PC-3 (cell line): ENCODE results near the gene VPS26C. TPM values are rescaled to one million over a fixed set of nuclear protein-coding genes. Genes with fewer than 3 reads are reported as not detected.

Experiments used
- ATAC-seq: fragments of 200-7000 bp; cut with Tn5 transposase; 2 replicates; pipeline ENCODE4 v1.9.1; 2020; ENCODE audit warnings: mild to moderate bottlenecking, moderate library complexity
- BruUV-seq: library from RNA; stranded (reverse); fragments of 400-500 nt; replicated peaks from 2 replicates; lab custom pipeline; 2021; lab: Mats Ljungman, UMichigan
- CTCF ChIA-PET: fragments of 300-600 bp; sonication (Branson Sonifier 250); formaldehyde crosslinking; loops from one replicate; lab custom pipeline; 2022; ENCODE audit warnings: antibody characterized with exemption; lab: Charles Lee
- POLR2A ChIA-PET: fragments of 300-600 bp; sonication (Branson Sonifier 250); formaldehyde crosslinking; loops from one replicate; lab custom pipeline; 2022; ENCODE audit warnings: antibody characterized with exemption; ENCODE audit not compliant: unreplicated experiment; lab: Charles Lee
- DNase-seq: peaks from one replicate; pipeline ENCODE4 v3.0.0-alpha.2; 2015
- H2AFZ ChIP-seq: fragments of 300-600 bp; sonication (generic); 2 replicates; pipeline ENCODE4 v1.6.0; 2016; ENCODE audit warnings: antibody characterized with exemption, low read length
- H3F3A ChIP-seq: fragments of 300-600 bp; sonication (generic); one replicate; pipeline ENCODE4 v1.6.0; 2017; ENCODE audit warnings: antibody characterized with exemption, low read length, control low read depth, mild to moderate bottlenecking; ENCODE audit not compliant: unreplicated experiment
- H3K27ac ChIP-seq: fragments of 300-600 bp; sonication (generic); 2 replicates; pipeline ENCODE4 v1.5.1; 2016; ENCODE audit warnings: mild to moderate bottlenecking, low read length
- H3K27me3 ChIP-seq: fragments of 300-600 bp; sonication (generic); 2 replicates; pipeline ENCODE4 v1.6.1; 2016; ENCODE audit warnings: low read length, mixed read lengths
- H3K36me3 ChIP-seq: fragments of 300-600 bp; sonication (generic); 2 replicates; pipeline ENCODE4 v1.6.1; 2016; ENCODE audit warnings: low read depth, mixed run types, low read length, mixed read lengths
- H3K4me1 ChIP-seq: fragments of 300-600 bp; sonication (generic); 2 replicates; pipeline ENCODE4 v1.5.1; 2016; ENCODE audit warnings: low read length; ENCODE audit not compliant: insufficient read depth
- H3K4me2 ChIP-seq: fragments of 300-600 bp; sonication (generic); 2 replicates; pipeline ENCODE4 v1.6.0; 2016; ENCODE audit warnings: low read length
- H3K4me3 ChIP-seq: fragments of 300-600 bp; sonication (generic); 2 replicates; pipeline ENCODE4 v1.5.1; 2016; ENCODE audit warnings: mild to moderate bottlenecking, low read length, mixed read lengths
- H3K79me2 ChIP-seq: fragments of 300-600 bp; sonication (generic); 2 replicates; pipeline ENCODE4 v1.6.1; 2017; ENCODE audit warnings: low read length, mixed read lengths
- H3K9ac ChIP-seq: fragments of 300-600 bp; sonication (generic); 2 replicates; pipeline ENCODE4 v1.6.0; 2016; ENCODE audit warnings: mild to moderate bottlenecking, low read length
- H3K9me2 ChIP-seq: fragments of 300-600 bp; sonication (generic); replicated peaks from 2 replicates; pipeline ENCODE4 v1.6.1; 2016; ENCODE audit warnings: mixed run types, low read length, mixed read lengths
- H3K9me3 ChIP-seq: fragments of 300-600 bp; sonication (generic); 2 replicates; pipeline ENCODE4 v1.6.1; 2016; ENCODE audit warnings: low read length, mixed read lengths
- H4K20me1 ChIP-seq: fragments of 300-600 bp; sonication (generic); 2 replicates; pipeline ENCODE4 v1.6.1; 2016; ENCODE audit warnings: low read length, mixed read lengths
- EZH2 ChIP-seq: fragments of 300-600 bp; sonication (generic); IDR thresholded peaks from one replicate; pipeline ENCODE4 v1.6.1; 2017; ENCODE audit warnings: antibody characterized with exemption, mild to moderate bottlenecking, low read length; ENCODE audit not compliant: unreplicated experiment
- EZH2phosphoT487 ChIP-seq: fragments of 300-600 bp; sonication (generic); IDR thresholded peaks from 2 replicates; pipeline ENCODE4 v1.6.1; 2018; ENCODE audit warnings: mild to moderate bottlenecking, antibody characterized with exemption, low read length, borderline replicate concordance
- intact Hi-C: fragments of 100-400 bp; cut with micrococcal nuclease; formaldehyde crosslinking; loops from 2 replicates; pipeline ENCODE4 v1.9.0; 2023
- total RNA-seq: library from RNA; depleted of rRNA; stranded (reverse); fragments of >200 nt; gene quantifications from 2 replicates; pipeline ENCODE4 v1.2.3, GENCODE V29; 2014
- TF ChIP-seq, protein P1 (sequence below): fragments of 300-600 bp; sonication (generic); conservative IDR thresholded peaks from 2 replicates; pipeline ENCODE4 v1.5.1; 2017; ENCODE audit warnings: antibody characterized with exemption, low read depth, mild to moderate bottlenecking, low read length

The VPS26C gene
- total RNA-seq, 1 experiment from 2014 or later = 63.3 TPM

DNA sequence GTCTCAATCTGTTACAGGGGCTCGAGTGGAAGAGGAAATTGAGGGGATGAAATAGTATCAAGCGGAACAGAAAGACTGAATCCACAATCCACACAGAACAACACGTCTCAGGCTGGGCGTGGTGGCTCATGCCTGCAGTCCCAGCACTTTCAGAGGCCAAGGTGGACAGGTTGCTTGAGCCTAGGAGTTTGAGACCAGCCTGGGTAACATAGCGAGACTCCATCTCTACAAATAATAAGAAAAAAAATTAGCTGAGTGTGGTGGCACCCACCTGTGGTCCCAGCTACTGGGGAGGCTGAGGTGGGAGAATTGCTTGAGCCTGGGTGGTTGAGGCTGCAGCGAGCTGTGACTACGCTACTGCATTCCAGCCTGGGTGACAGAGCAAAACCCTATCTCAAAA is 25.7 kb downstream of the VPS26C start:
- H3K9me3 ChIP-seq = no peaks in the 10 kb centered on the region
- BruUV-seq = no TSS peak
- H3K9me2 ChIP-seq = no peaks in the 10 kb centered on the region
- H3K9ac ChIP-seq = no peak overlapping the region
- TF ChIP-seq, protein P1, sequence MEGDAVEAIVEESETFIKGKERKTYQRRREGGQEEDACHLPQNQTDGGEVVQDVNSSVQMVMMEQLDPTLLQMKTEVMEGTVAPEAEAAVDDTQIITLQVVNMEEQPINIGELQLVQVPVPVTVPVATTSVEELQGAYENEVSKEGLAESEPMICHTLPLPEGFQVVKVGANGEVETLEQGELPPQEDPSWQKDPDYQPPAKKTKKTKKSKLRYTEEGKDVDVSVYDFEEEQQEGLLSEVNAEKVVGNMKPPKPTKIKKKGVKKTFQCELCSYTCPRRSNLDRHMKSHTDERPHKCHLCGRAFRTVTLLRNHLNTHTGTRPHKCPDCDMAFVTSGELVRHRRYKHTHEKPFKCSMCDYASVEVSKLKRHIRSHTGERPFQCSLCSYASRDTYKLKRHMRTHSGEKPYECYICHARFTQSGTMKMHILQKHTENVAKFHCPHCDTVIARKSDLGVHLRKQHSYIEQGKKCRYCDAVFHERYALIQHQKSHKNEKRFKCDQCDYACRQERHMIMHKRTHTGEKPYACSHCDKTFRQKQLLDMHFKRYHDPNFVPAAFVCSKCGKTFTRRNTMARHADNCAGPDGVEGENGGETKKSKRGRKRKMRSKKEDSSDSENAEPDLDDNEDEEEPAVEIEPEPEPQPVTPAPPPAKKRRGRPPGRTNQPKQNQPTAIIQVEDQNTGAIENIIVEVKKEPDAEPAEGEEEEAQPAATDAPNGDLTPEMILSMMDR = no peak
- TF ChIP-seq EZH2 (no peak), EZH2phosphoT487 (no peak)
- H3K79me2 ChIP-seq = peaks cover 43% of the 10 kb centered on the region
- DNase-seq (no peak), ATAC-seq (no peak)
- no peak overlapping the region for H2AFZ ChIP-seq
- H3K27ac ChIP-seq = no peak overlapping the region
- H4K20me1 ChIP-seq = no peaks in the 10 kb centered on the region
- ChIA-PET POLR2A (no interaction called here), CTCF (no interaction called here)
- H3K4me3 ChIP-seq = no peak overlapping the region
- no peak overlapping the region for H3K4me2 ChIP-seq
- no peaks in the 10 kb centered on the region for H3F3A ChIP-seq
- H3K27me3 ChIP-seq = no peaks in the 10 kb centered on the region
- no peaks in the 10 kb centered on the region for H3K4me1 ChIP-seq
- intact Hi-C loops = no loop called here
- H3K36me3 ChIP-seq = peaks cover 7% of the 10 kb centered on the region; the same call in 1 of the 2 replicates

DNA sequence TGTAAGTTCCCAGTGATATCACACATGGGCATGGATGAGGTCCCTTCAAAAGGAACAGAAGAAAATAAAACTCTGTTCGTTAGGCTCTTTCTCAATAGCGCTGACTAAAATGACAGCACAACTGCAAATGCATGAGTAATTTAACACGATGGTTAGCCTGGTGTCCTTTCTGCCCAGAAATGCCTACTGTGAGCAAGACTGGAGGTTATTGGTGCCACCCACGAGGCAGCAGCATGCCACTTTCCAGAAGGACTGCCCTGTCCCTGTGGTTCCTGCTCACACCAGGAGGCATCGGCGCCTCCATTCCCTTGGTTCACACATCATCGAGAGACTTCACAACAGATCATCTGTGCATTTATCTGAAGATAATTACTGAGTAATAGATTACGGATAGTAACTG is 26.2 kb downstream of the VPS26C start:
- Histone ChIP-seq H3K27ac (no peak overlapping the region), H3K79me2 (peaks cover 38% of the 10 kb centered on the region), H3K4me3 (no peak overlapping the region), H3K4me2 (no peak overlapping the region), H3K36me3 (peaks cover 7% of the 10 kb centered on the region; the same call in 1 of the 2 replicates), H3K9ac (no peak overlapping the region), H3K4me1 (no peaks in the 10 kb centered on the region), H4K20me1 (no peaks in the 10 kb centered on the region), H3K27me3 (no peaks in the 10 kb centered on the region), H3K9me2 (no peaks in the 10 kb centered on the region), H3F3A (no peaks in the 10 kb centered on the region), H3K9me3 (no peaks in the 10 kb centered on the region), H2AFZ (no peak overlapping the region)
- ATAC-seq (no peak), DNase-seq (no peak)
- intact Hi-C loops = no loop called here
- ChIA-PET POLR2A (no interaction called here), CTCF (no interaction called here)
- TF ChIP-seq EZH2 = no peak
- TF ChIP-seq, protein P1 = no peak
- TF ChIP-seq EZH2phosphoT487 = no peak
- no TSS peak for BruUV-seq

DNA sequence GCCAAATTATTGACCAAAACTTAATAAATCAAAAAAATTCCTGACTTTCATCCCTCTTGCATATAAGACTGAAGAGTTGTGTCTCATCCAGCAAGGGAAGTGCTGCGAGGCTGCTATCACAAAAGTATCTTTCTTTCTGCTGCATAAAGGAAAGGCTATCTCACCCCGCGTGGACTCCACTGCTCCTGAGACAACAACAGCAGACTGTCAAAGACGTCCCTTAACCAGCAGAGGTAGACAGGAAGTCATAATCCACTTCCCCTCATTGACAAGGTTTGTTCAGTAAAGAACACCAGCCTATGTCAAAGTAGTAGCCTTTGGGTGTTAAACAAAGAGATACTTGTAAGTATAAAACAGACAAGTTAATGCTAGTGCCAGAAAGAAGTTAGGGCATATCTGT is 29.4 kb downstream of the VPS26C start:
- Histone ChIP-seq H3K9me2 (no peaks in the 10 kb centered on the region), H3K9ac (no peak overlapping the region), H3K36me3 (peaks cover 7% of the 10 kb centered on the region; the same call in 1 of the 2 replicates), H3K4me1 (no peaks in the 10 kb centered on the region), H3K4me3 (no peak overlapping the region), H2AFZ (no peak overlapping the region), H3K27ac (no peak overlapping the region), H3K9me3 (no peaks in the 10 kb centered on the region), H3F3A (no peaks in the 10 kb centered on the region), H3K27me3 (no peaks in the 10 kb centered on the region), H4K20me1 (no peaks in the 10 kb centered on the region), H3K79me2 (0 out of 2 replicates have a peak, but pooled peaks cover 11% of the 10 kb centered on the region), H3K4me2 (no peak overlapping the region)
- intact Hi-C loops = no loop called here
- TSS peak; percentile 11 for BruUV-seq
- ChIA-PET CTCF (no interaction called here), POLR2A (interaction anchor here (0.6 kb wide), 1 partner anchor 20 kb away, joined by 4 read pairs; no protein-coding TSS in a partner anchor)
- DNase-seq (no peak), ATAC-seq (no peak)
- no peak for TF ChIP-seq EZH2phosphoT487
- TF ChIP-seq, protein P1 = no peak
- no peak for TF ChIP-seq EZH2
